Hepatic stellate cell (primary cell): ENCODE measurements around the gene PLPPR4.
A peak's percentile ranks its signal among the peaks of the same experiment; 100 is the strongest.
"Not testable (repeated sequence)": the region's sequence is repeated elsewhere in the genome, so short reads cannot be mapped to it uniquely, and the experiment has no call there.

ENCODE experiments used
- DNase-seq: peaks from one replicate; pipeline ENCODE4 v3.0.0; 2011; ENCODE audit warnings: low spot score

PLPPR4 gene

DNA sequence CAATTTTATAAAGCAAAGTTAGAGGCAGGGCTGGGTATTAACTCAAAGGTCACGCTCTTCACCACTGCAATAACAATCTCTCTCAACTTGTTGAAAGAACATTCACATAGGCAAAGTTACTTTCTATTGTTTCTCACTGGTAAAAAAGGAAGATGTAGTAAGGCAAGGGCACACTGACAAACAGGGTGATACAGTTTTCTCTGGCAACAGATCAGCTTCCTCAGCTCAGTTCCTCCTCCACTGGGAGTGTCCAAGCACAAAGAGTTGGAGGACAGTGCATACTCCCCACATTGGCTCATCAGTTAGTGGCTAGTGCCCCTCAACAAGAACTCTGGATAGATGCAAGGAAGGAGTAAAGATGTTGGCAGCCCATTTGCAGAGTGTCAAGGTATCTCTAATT is 3.7 kb downstream of the PLPPR4 start:
- no peak for DNase-seq

DNA sequence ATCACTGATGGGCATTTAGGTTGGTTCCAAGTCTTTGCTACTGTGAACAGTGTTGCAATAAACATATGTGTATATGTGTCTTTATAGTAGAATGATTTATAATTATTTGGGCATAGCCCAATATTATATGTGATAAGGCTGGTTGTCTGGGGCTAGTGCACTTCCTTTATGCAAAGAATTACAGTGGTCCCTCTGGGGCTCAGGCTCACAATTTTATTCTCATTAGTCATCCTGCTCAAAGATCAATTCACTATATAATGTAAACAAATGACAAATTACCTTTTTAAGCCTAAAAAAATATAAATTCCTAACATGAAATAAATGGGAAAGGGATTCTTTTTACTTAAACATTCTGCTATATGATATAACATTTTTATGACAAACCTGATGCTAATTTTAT is 5.0 kb downstream of the PLPPR4 start:
- no peak for DNase-seq

DNA sequence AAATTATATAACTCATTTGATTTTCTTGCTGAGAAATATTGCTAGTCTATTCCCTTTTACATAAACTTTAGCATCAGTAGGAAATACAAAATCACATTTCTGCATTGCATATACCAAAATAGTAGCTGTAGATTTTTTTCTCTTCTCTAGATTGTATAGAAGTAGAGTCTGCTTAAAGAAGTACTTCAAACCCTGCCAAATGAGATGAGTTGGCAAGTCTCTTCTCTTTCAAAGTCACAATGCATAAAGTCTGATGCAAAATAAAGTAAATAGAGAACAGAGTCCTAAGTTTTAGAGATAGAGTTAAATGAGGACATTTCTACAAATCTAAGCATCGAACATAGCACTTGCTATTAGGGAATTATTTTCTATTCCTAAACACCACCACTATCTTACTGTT is 6.4 kb downstream of the PLPPR4 start:
- DNase-seq, result no peak

- DNase-seq, result no peak
These were observed 7.0 kb downstream of the PLPPR4 start for GRCh38 chr1:99271249-99271648.

DNA sequence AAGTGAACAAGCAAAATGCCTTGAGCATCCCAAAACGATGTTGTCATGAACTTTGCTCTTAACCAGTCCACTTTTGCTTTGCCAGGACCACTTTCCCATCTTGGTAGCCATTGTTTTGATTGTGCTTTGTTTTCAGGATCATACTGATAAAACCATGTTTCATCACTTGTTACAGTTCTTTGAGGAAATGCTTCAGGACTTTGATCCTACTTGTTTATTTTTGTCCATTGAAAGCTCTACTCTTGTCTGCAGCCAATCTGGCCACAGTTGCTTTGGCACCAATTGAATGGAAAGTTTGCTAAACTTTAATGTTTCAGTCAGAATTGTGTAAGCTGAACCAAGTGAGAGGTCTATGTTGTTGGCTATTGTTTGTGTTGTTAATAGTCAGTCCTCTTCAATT is 12.8 kb downstream of the PLPPR4 start:
- DNase-seq, result no peak

- DNase-seq, result no peak
These were observed 15.2 kb downstream of the PLPPR4 start for GRCh38 chr1:99279525-99279924.

DNA sequence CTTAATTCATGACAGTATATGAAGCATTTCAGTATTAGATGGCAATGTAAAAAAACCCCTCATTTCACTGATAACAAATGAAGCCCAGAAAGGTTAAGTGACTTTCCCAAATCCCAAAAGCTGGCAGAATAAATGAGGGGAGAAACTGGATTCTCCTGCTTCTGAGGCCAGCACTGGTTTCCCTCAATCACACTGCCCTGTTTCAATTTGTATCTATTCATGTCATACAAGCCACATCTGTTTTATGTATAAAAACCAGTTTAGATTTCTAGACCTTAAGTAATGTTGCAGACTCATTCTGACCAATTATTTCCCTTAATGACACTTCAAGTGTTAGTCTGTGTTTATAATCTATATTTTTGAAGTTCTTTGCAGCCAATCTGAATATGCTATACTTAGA is 16.8 kb downstream of the PLPPR4 start:
- DNase-seq, result no peak

GRCh38 chr1:99282536-99282935 is 18.2 kb downstream of the PLPPR4 start:
- DNase-seq, result no peak

DNA sequence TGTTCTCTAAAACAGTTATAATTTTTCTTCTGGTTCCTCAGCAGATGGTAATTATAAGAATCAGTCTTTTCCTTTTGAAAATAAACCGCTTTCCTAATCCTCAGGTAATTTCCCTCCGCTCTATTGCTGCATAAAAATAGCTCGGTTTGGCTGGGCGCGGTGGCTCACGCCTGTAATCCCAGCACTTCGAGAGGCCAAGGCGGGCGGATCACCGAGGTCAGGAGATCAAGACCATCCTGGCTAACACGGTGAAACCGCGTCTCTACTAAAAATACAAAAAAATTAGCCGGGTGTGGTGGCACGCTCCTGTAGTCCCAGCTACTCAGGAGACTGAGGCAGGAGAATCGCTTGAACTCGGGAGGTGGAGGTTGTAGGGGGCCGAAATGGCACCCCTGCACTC is 19.2 kb downstream of the PLPPR4 start:
- DNase-seq, result not testable (repeated sequence)

- DNase-seq, result no peak
These were observed 28.6 kb downstream of the PLPPR4 start for GRCh38 chr1:99292886-99293285.

GRCh38 chr1:99297923-99298322 is 33.6 kb downstream of the PLPPR4 start:
- no peak for DNase-seq

GRCh38 chr1:99304725-99305282 is 40.5 kb downstream of the PLPPR4 start:
- no peak for DNase-seq

- DNase-seq, result peak; percentile 4
These were observed 41.3 kb downstream of the PLPPR4 start for GRCh38 chr1:99305626-99306025.

GRCh38 chr1:99306056-99306455 is 41.8 kb downstream of the PLPPR4 start:
- no peak for DNase-seq

- DNase-seq, result no peak
These were observed 42.4 kb downstream of the PLPPR4 start for GRCh38 chr1:99306644-99307043.

DNA sequence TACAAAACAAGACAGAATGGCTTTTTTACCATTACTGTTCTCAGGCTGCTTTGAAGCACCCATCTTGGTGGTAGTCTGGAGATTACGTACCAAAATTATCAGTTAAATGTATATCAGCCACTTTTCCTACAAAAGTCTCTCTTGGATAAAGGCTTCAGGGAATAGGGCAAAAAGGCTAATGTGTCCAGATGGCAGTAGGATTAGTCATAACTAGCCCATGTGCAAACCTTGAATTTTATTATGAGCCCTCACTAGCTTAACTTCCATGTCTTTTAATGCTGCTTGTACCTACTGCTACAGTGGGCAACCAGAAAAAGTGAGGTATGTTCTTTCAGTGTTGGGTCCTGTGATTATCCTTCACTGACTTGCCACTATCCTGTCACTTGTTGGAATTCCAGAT is 51.0 kb downstream of the PLPPR4 start:
- no peak for DNase-seq

- DNase-seq, result no peak
These were observed 62.1 kb downstream of the PLPPR4 start for GRCh38 chr1:99326215-99326949.

- DNase-seq, result no peak
These were observed 63.1 kb downstream of the PLPPR4 start for GRCh38 chr1:99327357-99327756.

DNA sequence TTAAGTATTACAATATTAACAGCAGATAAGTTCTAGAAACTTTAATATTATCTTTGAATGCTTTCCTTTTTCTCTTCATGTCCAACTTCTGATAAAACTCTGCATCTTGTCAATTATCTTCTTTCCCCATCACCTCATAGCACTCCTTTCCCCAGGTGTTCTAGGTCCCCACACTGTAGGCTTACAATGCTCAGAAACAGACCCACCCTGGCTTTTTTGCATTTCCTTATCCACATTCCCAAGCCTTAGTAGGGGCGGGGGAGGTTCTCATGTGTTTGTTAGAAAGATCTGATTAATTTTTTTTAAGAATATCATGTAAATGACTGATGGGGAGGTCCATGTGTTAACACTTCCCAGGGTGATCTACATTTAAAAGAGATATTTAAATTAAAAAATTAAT is 63.9 kb downstream of the PLPPR4 start:
- no peak for DNase-seq

- no peak for DNase-seq
These were observed 66.8 kb downstream of the PLPPR4 start for GRCh38 chr1:99331083-99331482.

- no peak for DNase-seq
These were observed 67.3 kb downstream of the PLPPR4 start for GRCh38 chr1:99331636-99332035.

- no peak for DNase-seq
These were observed 68.3 kb downstream of the PLPPR4 start for GRCh38 chr1:99332561-99332960.

DNA sequence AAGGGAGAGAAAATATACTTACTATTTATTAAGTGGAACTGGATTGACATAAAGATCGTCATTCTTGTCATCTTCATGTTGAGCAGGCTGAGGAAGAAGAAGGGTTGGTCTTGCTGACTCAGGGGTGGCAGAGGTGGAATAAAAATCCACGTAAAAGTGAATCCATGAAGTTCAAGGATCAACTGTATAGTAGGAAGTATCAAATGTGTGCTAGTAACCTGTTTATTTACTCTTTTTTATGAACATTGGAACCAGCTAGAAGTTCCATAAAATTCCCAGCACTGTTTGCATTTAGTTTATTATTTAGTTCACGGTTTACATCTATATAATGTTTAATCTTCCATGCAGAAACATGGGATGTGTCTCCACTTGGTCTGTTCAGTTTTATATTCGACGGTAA is 70.7 kb downstream of the PLPPR4 start:
- DNase-seq, result no peak

DNA sequence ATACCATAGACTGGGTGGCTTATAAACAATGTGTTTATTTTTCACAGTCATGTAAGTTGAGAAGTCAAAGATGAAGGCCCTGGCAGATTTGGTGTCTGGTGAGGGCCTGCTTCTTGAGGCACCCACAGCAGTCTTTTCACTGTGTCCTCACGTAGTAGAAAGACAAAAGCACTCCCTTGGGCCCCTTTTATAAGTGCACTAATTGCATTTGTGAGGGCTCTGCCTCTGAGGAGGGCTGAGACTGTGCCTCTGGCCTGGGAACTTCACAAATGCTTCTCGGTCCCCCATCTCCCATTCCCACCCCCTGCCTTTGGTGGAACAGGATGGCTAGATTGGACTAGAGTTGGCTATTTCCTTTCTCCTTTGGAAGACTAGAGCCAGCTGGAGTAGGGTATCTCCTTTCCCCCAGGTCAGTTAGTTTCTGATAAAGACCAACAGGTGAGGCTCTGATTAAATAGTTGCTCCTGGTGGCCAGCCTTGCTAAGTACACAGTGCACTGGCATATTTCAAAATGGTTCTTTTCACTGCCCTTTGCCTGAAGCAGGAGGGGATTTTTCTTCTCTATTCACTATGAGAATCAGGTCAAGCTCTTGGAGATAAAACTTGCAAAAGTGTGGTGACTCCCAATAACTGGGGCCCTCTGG is 82.9 kb downstream of the PLPPR4 start:
- DNase-seq, result no peak
